Astrocyte of the cerebellum (primary cell): ENCODE measurements around the gene B4GALNT2.
"Not testable (repeated sequence)": the region's sequence is repeated elsewhere in the genome, so short reads cannot be mapped to it uniquely, and the experiment has no call there.

ENCODE experiments used
- DNase-seq: peaks from one replicate; pipeline ENCODE4 v3.0.0-alpha.2; 2011; ENCODE audit warnings: low read depth
- H3K4me3 ChIP-seq: 2 replicates; pipeline ENCODE4 v1.5.1; 2011; ENCODE audit warnings: mild to moderate bottlenecking, low read depth, low read length, moderate library complexity
- in situ Hi-C: cut with HindIII; loops from 2 replicates; pipeline ENCODE4 v1.10.0; 2017; ENCODE audit warnings: low sequenced_read_pairs
- TF ChIP-seq, protein P1 (sequence below): IDR thresholded peaks from 2 replicates; pipeline ENCODE4 v1.5.1; 2012; ENCODE audit warnings: low read length, low read depth, moderate library complexity, mild to moderate bottlenecking; ENCODE audit errors: missing control alignments

B4GALNT2 gene

DNA sequence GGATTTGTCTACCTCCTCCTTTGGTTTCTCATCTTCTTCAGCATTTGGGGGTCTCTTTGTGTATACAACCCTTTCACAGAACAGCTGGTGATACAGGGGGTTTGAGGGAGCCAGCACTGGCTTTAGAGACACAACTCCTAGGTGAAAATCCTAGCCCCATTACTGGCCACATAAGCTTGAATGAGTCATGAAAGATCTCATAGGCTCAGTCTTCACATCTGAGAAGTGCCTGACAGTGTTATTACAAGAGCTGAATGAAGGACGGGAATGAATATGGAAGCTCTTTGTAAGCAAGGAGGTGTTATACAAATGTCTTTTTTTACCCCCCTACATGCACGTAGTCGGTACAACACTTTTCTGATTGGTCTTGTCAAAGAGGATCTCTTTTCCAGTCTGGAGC is 1.7 kb upstream of the B4GALNT2 start:
- TF ChIP-seq, protein P1, sequence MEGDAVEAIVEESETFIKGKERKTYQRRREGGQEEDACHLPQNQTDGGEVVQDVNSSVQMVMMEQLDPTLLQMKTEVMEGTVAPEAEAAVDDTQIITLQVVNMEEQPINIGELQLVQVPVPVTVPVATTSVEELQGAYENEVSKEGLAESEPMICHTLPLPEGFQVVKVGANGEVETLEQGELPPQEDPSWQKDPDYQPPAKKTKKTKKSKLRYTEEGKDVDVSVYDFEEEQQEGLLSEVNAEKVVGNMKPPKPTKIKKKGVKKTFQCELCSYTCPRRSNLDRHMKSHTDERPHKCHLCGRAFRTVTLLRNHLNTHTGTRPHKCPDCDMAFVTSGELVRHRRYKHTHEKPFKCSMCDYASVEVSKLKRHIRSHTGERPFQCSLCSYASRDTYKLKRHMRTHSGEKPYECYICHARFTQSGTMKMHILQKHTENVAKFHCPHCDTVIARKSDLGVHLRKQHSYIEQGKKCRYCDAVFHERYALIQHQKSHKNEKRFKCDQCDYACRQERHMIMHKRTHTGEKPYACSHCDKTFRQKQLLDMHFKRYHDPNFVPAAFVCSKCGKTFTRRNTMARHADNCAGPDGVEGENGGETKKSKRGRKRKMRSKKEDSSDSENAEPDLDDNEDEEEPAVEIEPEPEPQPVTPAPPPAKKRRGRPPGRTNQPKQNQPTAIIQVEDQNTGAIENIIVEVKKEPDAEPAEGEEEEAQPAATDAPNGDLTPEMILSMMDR = no peak
- no peak for DNase-seq
- H3K4me3 ChIP-seq = no peak overlapping the region
- in situ Hi-C loops = no loop called here

DNA sequence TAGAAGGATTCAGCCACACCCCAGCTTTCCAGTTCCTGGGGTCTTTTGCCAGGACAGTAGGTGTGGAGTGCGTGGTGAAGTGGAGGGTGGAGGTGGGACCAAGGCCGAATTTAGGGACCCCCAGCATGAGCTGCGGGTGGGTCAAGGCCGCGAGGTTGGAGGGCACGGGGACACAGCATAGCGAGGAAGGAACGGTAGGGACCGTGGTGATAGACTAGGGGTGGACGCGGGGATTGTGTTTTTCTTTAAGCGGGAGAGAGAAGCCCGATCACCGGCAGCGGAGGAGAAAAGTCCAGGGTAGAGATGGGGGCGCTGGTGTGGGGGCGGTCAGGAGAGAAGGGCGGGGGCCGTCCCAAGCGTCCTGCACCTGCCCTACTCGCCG is 261 bp upstream of the B4GALNT2 start:
- TF ChIP-seq, protein P1 = no peak
- no peak for DNase-seq
- in situ Hi-C loops = no loop called here
- peak overlapping the region; percentile 43 for H3K4me3 ChIP-seq

DNA sequence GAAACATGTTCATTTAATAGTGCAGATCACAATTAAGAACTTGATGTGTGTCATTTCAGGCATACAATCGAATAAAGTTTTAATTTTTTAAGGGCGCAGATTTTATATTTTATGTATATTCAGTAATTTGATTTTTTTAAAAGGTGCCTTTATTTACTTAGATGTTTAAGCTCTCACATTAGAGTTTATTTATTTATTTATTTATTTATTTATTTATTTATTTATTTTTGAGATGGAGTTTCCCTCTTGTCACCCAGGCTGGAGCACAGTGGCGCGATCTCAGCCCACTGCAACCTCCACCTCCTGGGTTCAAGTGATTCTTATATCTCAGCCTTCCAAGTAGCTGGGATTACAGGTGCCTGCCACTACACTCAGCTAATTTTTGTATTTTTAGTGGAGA is 3.8 kb downstream of the B4GALNT2 start:
- no peak for DNase-seq
- TF ChIP-seq, protein P1 = no peak
- in situ Hi-C loops = no loop called here
- H3K4me3 ChIP-seq = no peak overlapping the region

DNA sequence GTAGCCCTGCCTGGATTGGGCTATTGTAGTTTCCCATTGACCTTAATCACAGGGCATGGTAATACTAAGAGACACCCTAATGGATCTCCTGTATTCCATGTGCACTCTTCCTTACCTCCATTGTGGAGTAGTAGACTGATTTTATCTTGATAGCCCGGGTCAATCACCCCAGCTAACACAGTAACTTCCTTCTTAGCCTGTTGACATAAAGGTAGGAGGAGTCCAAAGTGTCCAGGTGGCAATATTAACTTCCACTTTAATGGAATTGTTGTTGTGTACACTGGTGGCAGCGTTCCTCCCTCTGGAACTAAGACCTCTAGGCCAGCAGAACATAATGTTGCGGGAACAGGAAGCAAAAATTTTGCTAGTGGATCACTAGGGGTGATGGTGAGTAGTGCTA is 13.1 kb downstream of the B4GALNT2 start:
- DNase-seq, H3K4me3 ChIP-seq, in situ Hi-C loops: not testable (repeated sequence)

DNA sequence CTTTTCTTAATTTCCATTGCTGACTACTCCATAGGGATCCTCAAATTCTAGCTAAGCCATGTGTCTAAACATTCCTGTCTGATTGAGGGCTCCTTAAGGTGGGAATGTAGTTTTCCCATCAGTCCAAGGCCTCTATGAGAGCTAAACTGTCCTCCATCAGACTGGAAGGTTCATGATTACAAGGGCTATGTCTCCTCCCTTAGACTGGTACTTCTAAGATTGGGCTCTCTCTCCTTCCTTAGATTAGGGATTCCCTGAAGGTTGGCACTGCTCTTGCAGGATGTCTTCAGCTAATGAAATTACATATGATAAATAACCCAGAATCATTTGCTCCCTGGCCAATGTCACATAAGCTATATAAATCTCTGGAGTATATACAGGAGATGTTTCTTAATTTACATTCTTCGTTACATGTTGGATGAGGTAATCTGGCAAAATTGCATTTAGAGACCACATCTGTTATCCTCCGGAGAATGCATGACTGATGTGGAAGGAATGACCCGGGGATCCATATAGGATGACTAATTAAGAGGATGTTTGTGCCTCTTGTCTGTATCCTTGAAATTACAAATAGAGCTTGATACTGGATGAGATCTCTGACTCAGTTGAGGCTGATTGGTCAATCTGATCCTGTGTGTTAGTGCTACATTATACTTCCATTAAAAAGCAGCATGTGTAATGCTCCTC is 14.2 kb downstream of the B4GALNT2 start:
- in situ Hi-C loops = no loop called here
- H3K4me3 ChIP-seq = no peak overlapping the region
- TF ChIP-seq, protein P1 = no peak
- DNase-seq = peak; percentile 88

DNA sequence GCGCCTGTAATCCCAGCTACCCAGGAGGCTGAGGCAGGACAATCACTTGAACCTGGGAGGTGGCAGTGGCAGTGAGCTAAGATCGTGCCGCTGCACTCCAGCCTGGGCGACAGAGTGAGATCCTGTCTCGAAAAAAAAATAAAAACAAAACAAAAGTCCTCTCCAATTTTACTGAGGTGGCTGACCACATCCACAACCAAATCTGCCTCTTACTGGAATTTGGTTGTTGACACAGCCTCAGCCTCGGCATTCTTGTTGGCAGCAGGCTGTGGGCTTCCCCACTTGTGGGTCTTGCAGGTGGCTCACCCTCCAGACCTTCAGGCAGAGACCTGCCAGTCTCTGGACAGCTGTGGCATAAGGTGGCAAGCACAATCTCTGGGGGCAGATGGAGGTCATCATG is 15.6 kb downstream of the B4GALNT2 start:
- TF ChIP-seq, protein P1 = no peak
- no peak for DNase-seq
- no peak overlapping the region for H3K4me3 ChIP-seq
- in situ Hi-C loops = no loop called here

DNA sequence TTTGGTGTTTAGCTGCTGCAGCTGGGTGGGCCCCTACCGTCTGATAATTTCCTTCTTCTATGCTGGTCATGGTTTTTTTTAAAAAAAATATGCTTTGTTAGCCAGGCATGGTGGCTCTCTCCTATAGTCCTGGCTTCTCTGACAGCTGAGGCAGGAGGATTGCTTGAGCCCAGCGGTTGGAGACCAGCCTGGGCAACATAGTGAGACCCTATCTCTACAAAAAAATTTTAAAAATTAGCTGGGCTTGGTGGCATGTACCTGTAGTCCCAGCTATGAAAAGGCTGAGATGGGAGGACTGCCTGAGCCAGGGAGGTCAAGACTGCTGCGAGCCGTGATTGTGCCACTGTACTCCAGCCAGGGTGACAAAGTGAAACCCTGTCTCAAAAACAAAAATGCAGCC is 19.4 kb downstream of the B4GALNT2 start:
- in situ Hi-C loops = no loop called here
- DNase-seq = no peak
- no peak overlapping the region for H3K4me3 ChIP-seq
- TF ChIP-seq, protein P1 = no peak
